WERI-Rb-1 (cell line): ENCODE measurements around the gene PRELP.

Experiments used
- DNase-seq: peaks from one replicate; pipeline ENCODE4 v3.0.0-alpha.2; 2020
- H3K27ac ChIP-seq: fragments of 250-450 bp; sonication (Bioruptor Pico); 2 replicates; pipeline ENCODE4 v1.5.1; 2020; ENCODE audit warnings: mild to moderate bottlenecking, moderate library complexity
- H3K27me3 ChIP-seq: fragments of 250-450 bp; sonication (Bioruptor Pico); 2 replicates; pipeline ENCODE4 v1.5.1; 2021; ENCODE audit warnings: mild to moderate bottlenecking, low read depth, moderate library complexity; ENCODE audit not compliant: insufficient read depth, severe bottlenecking
- H3K36me3 ChIP-seq: fragments of 250-450 bp; sonication (Bioruptor Pico); 2 replicates; pipeline ENCODE4 v1.5.1; 2020; ENCODE audit warnings: mild to moderate bottlenecking, moderate library complexity
- H3K4me3 ChIP-seq: 2 replicates; pipeline ENCODE4 v1.5.1; 2011; ENCODE audit warnings: low read depth, mild to moderate bottlenecking, control low read depth, low read length
- H3K9me3 ChIP-seq: fragments of 250-450 bp; sonication (Bioruptor Pico); 2 replicates; pipeline ENCODE4 v1.5.1; 2021; ENCODE audit warnings: mild to moderate bottlenecking, moderate library complexity; ENCODE audit not compliant: severe bottlenecking
- TF ChIP-seq, protein P1 (sequence below): IDR thresholded peaks from 2 replicates; pipeline ENCODE4 v1.5.1; 2011; ENCODE audit warnings: low read depth, mild to moderate bottlenecking, control low read depth, inconsistent platforms, low read length

The PRELP gene

GRCh38 chr1:203497269-203497777, 21.7 kb downstream of the PRELP start:
- H3K27ac ChIP-seq, result no peak overlapping the region
- no peaks in the 10 kb centered on the region for H3K27me3 ChIP-seq
- no peaks in the 10 kb centered on the region for H3K9me3 ChIP-seq
- TF ChIP-seq, protein P1, sequence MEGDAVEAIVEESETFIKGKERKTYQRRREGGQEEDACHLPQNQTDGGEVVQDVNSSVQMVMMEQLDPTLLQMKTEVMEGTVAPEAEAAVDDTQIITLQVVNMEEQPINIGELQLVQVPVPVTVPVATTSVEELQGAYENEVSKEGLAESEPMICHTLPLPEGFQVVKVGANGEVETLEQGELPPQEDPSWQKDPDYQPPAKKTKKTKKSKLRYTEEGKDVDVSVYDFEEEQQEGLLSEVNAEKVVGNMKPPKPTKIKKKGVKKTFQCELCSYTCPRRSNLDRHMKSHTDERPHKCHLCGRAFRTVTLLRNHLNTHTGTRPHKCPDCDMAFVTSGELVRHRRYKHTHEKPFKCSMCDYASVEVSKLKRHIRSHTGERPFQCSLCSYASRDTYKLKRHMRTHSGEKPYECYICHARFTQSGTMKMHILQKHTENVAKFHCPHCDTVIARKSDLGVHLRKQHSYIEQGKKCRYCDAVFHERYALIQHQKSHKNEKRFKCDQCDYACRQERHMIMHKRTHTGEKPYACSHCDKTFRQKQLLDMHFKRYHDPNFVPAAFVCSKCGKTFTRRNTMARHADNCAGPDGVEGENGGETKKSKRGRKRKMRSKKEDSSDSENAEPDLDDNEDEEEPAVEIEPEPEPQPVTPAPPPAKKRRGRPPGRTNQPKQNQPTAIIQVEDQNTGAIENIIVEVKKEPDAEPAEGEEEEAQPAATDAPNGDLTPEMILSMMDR, result no peak
- no peaks in the 10 kb centered on the region for H3K36me3 ChIP-seq
- DNase-seq, result no peak
- H3K4me3 ChIP-seq, result no peak overlapping the region

DNA sequence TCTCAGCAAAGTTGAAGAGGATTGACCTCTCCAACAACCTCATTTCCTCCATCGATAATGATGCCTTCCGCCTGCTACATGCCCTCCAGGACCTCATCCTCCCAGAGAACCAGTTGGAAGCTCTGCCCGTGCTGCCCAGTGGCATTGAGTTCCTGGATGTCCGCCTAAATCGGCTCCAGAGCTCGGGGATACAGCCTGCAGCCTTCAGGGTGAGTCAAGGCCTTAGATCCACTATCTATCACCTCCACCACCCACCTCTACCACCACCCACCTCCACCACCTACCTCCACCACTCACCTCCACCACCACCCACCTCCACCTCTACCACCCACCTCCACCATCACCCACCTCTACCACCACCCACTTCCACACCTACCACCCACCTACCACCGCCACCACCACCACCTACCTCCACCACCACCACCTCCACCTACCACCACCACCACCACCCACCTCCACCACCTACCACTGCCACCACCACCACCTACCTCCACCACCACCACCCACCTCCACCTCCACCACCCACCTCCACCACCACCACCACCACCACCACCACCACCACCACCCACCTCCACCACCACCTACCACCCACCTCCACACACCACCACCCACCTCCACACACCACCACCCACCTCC, 24.2 kb downstream of the PRELP start:
- DNase-seq, result no peak
- no peaks in the 10 kb centered on the region for H3K36me3 ChIP-seq
- TF ChIP-seq, protein P1, result no peak

GRCh38 chr1:203500279-203500678, 24.7 kb downstream of the PRELP start:
- no peaks in the 10 kb centered on the region for H3K36me3 ChIP-seq
- H3K27ac ChIP-seq, result no peak overlapping the region
- TF ChIP-seq, protein P1, result no peak
- H3K4me3 ChIP-seq, result no peak overlapping the region
- H3K9me3 ChIP-seq, result no peaks in the 10 kb centered on the region
- H3K27me3 ChIP-seq, result no peaks in the 10 kb centered on the region
- no peak for DNase-seq

More for the DNA sequence above, 24.2 kb downstream of the PRELP start:
- Histone ChIP-seq H3K4me3 (no peak overlapping the region), H3K27ac (no peak overlapping the region), H3K9me3 (no peaks in the 10 kb centered on the region), H3K27me3 (no peaks in the 10 kb centered on the region)

DNA sequence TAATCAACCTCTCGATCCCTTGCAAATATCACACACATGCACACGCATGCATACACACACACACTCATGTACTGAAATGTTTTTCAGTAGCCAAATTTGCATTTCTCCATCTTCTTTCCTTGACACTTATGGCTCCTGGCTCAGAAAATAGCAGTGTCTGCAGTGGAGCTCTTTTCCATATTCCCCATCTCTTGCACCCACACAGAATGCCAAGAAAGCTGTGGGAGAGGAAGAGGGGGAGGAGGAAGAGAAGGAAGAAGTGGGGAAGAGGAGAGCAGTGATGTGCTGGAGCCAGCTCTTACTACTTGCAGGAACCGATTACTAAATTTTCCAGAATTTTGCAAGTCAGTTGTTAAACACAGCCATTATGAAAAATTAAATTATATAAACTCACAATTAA, 28.2 kb downstream of the PRELP start:
- Histone ChIP-seq H3K27ac (no peak overlapping the region), H3K36me3 (no peaks in the 10 kb centered on the region), H3K27me3 (no peaks in the 10 kb centered on the region), H3K9me3 (no peaks in the 10 kb centered on the region), H3K4me3 (no peak overlapping the region)
- TF ChIP-seq, protein P1, result no peak
- no peak for DNase-seq

DNA sequence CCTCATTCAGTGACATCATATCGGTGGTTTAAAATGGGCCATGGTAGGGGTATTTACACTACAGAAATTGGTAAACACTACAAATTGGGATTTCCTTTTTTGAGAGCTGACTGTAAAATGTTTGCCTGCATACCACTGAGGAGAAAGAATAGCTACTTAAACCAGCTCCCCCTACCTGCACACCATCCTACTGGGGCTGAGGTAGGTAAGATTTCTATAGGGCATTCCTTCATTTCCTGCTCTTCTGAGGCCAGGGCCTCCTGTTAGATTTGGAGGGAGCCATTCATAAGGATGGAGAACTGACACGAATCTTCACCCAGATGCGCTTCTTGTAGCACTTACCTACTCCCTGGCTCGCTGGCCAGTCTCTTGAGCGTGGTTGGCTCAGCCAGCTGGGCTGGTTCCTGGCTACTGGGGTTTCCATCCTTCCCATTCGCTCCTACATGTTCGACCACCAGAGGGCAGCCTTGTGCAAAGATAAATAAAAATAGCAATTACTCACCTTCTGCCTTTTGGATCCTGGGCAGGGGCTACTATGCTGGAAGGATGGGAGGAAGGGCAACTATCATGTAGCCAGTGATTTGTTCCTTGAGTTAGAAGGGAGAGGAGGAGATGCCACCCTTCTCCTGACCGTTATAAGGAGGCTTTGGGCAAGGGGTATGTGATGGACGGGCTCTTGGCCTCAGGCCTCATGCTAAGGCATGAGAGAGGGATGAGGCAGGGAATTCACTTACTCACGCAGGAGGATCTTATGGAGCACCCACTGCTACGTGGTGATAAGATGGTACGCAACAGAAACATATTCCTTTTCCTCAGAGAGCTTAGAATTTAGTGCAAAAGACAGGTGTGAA, 29.0 kb downstream of the PRELP start:
- no peak overlapping the region for H3K4me3 ChIP-seq
- no peaks in the 10 kb centered on the region for H3K36me3 ChIP-seq
- peak; percentile 95 for DNase-seq
- no peak overlapping the region for H3K27ac ChIP-seq
- H3K27me3 ChIP-seq, result no peaks in the 10 kb centered on the region
- TF ChIP-seq, protein P1, result peak; percentile 94
- H3K9me3 ChIP-seq, result no peaks in the 10 kb centered on the region
